GM12873 (cell line): ENCODE measurements around the gene FGGY.

Source experiments
- TF ChIP-seq, protein P1 (sequence below): IDR thresholded peaks from 2 replicates; pipeline ENCODE4 v1.5.1; 2012; ENCODE audit warnings: low read depth, mild to moderate bottlenecking, moderate library complexity, low read length, control low read depth; ENCODE audit not compliant: insufficient read depth; ENCODE audit errors: missing control alignments

FGGY gene, protein sequence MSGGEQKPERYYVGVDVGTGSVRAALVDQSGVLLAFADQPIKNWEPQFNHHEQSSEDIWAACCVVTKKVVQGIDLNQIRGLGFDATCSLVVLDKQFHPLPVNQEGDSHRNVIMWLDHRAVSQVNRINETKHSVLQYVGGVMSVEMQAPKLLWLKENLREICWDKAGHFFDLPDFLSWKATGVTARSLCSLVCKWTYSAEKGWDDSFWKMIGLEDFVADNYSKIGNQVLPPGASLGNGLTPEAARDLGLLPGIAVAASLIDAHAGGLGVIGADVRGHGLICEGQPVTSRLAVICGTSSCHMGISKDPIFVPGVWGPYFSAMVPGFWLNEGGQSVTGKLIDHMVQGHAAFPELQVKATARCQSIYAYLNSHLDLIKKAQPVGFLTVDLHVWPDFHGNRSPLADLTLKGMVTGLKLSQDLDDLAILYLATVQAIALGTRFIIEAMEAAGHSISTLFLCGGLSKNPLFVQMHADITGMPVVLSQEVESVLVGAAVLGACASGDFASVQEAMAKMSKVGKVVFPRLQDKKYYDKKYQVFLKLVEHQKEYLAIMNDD

DNA sequence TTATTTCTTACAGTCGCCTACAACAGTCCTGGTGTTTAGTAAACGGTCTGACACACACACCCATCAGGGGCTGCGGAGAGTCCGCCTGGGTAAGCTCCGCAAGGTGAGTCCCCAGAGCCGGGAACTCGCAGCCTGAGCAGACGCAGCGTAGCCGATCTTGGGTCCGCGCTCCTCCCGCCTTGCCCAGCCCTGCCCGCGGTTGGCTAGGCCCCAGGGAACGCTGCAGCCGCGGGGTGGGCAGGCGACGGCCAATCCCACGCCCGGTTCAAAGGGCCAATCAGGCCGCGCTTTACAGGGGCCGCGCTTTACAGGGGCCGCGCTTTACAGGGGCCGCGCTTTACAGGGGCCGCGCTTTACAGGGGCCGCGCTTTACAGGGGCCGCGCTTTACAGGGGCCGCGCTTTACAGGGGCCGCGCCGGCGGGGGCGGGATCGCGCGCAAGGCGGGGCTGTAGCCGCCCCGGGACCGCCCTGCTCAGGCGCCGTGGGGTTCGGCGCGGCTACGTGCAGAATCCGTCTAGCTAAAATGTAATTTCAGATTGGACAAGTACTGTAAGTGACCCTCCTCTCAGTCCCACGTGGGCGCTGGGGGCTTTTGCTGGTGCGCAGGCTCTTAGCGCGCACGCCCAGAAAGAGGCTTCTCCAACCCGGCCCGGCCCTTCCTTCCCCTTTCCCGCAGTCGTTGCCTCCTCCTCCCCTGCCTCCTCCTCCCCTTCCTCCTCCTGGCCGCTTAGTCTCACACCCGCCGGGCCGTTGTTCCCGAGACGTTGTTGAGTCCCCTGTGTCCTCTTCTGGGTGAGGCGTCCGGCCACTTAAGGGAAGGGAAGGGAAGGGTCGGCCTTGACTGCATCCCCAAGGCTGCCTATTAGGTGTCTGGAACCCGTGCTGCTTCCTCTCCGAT, at the start of gene FGGY:
Gene FGGY, plus strand, starts transcription at position 737 of the 899 bp plus-strand sequence. CDS start 24,456 bp downstream, outside the sequence.
- TF ChIP-seq, protein P1, sequence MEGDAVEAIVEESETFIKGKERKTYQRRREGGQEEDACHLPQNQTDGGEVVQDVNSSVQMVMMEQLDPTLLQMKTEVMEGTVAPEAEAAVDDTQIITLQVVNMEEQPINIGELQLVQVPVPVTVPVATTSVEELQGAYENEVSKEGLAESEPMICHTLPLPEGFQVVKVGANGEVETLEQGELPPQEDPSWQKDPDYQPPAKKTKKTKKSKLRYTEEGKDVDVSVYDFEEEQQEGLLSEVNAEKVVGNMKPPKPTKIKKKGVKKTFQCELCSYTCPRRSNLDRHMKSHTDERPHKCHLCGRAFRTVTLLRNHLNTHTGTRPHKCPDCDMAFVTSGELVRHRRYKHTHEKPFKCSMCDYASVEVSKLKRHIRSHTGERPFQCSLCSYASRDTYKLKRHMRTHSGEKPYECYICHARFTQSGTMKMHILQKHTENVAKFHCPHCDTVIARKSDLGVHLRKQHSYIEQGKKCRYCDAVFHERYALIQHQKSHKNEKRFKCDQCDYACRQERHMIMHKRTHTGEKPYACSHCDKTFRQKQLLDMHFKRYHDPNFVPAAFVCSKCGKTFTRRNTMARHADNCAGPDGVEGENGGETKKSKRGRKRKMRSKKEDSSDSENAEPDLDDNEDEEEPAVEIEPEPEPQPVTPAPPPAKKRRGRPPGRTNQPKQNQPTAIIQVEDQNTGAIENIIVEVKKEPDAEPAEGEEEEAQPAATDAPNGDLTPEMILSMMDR, result no peak

DNA sequence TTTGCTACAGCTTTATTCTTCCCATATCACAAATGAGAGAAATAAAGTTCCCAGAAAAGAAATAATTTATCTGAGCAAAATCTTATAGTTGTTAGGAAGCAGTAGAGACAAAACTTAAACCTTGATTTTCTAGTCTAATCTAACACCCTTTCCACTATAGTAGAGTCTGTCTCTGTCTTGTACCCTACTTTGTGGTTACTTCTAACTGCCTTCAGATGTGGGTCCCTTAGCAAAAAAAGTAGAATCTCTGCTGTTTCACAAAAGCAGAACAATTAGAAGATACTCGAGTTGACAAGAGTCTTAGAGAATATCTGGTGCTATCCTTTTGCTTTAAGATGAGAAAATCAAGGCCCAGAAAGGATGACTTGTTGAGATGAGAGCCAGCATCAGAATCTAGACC, 48.1 kb upstream of the FGGY start:
- TF ChIP-seq, protein P1, result no peak

DNA sequence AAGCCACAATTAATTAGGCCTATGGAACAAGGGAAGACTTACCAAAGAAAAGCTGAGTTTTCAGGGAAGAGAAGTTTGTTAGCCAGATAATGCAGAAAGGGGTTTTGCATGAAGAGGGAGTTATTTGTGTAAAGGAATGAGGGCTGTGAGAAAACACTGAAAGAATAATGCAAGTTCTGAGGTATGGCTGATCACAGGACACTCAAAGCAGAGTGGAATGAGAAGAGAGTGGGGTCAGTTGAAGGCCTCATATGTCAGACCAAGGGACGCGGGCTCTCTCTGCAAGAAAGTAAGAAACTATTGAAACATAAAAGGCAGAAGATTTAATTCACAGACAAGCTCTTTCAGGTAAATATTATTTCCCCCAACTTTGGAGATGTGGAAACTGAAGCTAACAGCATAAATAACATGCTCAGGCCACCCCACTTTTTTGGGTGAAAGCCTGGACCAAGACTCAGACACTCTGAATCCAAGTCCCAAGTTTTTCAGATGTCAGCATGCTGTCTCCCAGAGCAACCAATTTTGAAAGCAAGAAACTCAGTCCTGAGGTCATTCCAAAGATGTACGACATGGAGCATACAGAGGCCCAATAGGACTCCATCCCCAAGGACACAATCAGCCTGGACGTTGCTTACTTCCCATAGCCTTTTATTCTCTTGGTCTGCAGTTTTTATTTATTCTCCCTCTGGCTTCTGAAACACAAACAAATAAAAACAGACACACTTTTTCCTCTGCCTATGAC, 47.3 kb upstream of the FGGY start:
- TF ChIP-seq, protein P1, result no peak

DNA sequence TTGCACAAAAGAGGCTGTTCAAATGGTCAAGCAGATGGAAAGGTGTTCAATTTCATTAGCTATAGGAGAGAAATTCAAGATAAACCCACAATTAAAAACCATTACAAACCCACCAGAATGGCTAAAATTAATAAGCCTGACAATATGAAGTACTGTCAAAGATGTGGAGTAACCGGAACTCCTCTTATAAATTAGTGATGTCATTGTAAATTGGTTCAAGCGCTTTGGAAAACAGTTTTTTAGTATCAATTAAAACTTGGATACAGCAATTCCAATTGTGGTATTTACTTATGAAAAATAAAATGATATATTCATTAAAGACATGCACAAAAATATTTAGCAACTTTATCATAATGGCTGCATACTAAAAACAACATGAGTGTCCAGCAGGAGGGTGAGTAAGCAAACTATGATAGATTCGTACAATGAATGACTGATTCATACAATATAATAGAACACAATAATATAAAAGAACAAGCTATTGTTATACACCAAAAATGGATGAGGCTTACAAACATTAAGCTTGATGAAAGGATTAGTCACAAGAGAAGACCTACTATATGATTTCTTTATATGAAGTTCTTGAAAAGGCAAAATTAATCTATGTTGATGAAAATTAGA, 38.4 kb upstream of the FGGY start:
- TF ChIP-seq, protein P1, result no peak

DNA sequence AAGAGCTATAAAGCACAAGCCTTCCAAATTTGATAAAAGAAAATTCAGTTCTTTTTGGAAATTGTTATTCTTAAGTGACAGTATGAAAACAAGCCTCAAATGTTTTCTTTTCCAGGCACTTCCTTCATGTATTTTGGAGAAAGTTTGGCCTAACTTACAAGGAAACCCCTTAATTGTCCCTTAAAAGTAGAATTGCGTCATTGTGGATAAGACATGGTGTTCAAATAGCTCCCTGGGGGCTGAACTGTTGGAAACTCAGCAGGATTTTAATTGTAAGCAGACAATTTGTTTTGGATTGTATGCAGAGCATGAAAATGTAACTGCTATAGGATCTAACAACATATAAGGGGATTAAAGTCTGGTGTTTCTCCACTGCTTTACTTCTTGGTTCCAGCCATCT, 35.4 kb upstream of the FGGY start:
- TF ChIP-seq, protein P1, result no peak

DNA sequence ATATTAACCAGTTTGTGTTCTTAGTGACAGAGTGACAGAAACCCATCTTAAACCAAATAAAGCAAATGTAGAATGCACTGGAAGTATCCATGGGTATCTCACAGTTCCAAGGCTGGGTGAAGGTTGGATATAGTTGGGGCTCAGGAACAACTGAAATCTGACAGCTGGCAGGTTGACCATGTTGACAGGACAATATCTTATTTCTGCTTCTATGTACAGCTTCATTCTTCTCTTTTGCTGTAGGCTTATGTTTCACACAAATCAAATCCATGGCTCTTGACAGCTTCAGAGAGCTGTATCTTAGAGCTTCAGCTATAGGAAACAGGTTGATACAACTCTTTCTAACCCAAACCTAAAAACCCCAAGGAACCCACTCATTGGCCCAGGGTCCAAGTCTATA, 34.3 kb upstream of the FGGY start:
- TF ChIP-seq, protein P1, result no peak
